ENCODE data around the gene EHMT1. TPM values are rescaled to one million over a fixed set of nuclear protein-coding genes. Genes with fewer than 3 reads are reported as not detected.

EHMT1 gene
- polyA plus RNA-seq, 1 of the 3 experiments (the other 2 are of a cell fraction): 39.5 TPM

DNA sequence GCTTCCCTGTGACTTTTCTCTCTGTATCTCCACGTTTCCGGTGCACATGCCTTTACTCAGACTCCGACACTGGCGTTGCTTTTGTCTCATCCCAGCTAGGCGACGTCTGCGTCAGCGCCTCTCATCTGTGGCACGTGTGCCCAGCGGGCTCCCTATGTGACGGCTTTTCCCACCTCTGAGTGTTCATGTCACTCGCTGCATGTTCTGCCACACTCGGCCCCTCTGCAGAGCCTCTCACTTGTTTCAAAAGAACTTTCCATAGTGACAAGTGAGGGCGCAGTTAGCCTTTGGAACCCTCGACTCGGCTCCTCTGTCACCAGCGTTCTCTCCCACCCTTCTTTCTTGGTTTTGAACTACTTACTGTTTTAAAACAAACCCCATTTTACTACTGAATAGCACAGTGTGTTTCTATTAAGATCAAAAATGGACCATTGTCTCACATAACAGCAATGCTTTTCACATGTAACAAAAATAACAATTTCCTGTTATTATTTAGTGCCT is 145.4 kb downstream of the EHMT1 start:
- Histone ChIP-seq H3K27me3 (ENCODE audit: insufficient read depth) (no peaks in the 10 kb centered on the region), H3K79me2 (ENCODE audit: insufficient read depth) (peaks cover 10% of the 10 kb centered on the region), H3K9me2 (no peaks in the 10 kb centered on the region), H3K27ac (ENCODE audit: low read depth in 2 of 2, low read length in 1 of 2) (no peak overlapping the region), H3K4me2 (no peak overlapping the region), H3K9me3 (no peaks in the 10 kb centered on the region), H3K36me3 (replicated peaks in 1 of 2; ENCODE audit: control insufficient read depth in 1 of 2, insufficient read depth in 2 of 2, low read length in 1 of 2) (peaks cover 34 to 46% of the 10 kb centered on the region in 2 experiments), H3K4me3 (ENCODE audit: low read depth in 2 of 2, low read length in 1 of 2) (no peak overlapping the region), H4K20me1 (ENCODE audit: insufficient read depth) (no peaks in the 10 kb centered on the region), H3F3A (replicated peaks; ENCODE audit: insufficient read depth) (no peaks in the 10 kb centered on the region), H3K9ac (no peak overlapping the region), H2AFZ (ENCODE audit: low read depth) (no peak overlapping the region), H3K4me1 (ENCODE audit: control insufficient read depth in 1 of 2, insufficient read depth in 2 of 2, low read depth in 1 of 2, low read length in 1 of 2) (no peaks in the 10 kb centered on the region)
- TF ChIP-seq YY1 (IDR thresholded peaks at IDR 0.05; ENCODE audit: low read depth) (no peak), NFIC (IDR thresholded peaks at IDR 0.05; ENCODE audit: borderline replicate concordance) (no peak), EP300 (IDR thresholded peaks at IDR 0.05; ENCODE audit: borderline replicate concordance in 1 of 2, low read depth in 1 of 2, low read length in 1 of 2) (no peak), RFX5 (IDR thresholded peaks at IDR 0.05; ENCODE audit: low read length) (no peak), TCF12 (IDR thresholded peaks at IDR 0.05) (no peak), MEF2A (IDR thresholded peaks at IDR 0.05; ENCODE audit: borderline replicate concordance, low read depth) (no peak)
- TF ChIP-seq, protein P1, sequence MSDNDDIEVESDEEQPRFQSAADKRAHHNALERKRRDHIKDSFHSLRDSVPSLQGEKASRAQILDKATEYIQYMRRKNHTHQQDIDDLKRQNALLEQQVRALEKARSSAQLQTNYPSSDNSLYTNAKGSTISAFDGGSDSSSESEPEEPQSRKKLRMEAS (IDR thresholded peaks at IDR 0.05; ENCODE audit: low read depth): no peak
- TF ChIP-seq, protein P2, sequence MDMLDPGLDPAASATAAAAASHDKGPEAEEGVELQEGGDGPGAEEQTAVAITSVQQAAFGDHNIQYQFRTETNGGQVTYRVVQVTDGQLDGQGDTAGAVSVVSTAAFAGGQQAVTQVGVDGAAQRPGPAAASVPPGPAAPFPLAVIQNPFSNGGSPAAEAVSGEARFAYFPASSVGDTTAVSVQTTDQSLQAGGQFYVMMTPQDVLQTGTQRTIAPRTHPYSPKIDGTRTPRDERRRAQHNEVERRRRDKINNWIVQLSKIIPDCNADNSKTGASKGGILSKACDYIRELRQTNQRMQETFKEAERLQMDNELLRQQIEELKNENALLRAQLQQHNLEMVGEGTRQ (IDR thresholded peaks at IDR 0.05; ENCODE audit: borderline replicate concordance, low read depth, low read length): no peak
- 95% methylated on average over 17 of the region's 17 CpGs for WGBS (ENCODE audit: low lambda C conversion rate)
- CTCF ChIA-PET: no interaction called here
- DNase-seq: no peak
- POLR2A ChIA-PET: no interaction called here

DNA sequence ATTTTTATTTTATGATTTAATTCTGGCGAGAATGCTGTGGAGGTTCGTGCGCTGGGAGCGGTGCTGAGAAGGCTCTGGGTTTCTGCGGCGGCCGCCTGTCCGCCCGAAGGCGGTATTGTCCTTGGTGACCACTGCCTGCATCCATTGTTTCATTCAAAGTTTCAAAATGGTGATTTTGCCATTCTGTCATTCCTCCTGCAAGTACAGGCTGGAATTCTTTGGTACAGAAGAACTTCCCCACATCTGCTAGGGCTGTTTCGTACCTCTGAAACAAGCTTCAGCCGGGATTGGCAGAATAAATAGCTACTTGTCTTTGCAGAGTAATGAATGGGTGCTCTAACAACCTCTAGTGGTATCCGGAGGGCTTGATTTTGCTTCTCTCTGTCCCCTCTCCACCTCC is 146.2 kb downstream of the EHMT1 start:
- Histone ChIP-seq H2AFZ (ENCODE audit: low read depth) (no peak overlapping the region), H3K27ac (ENCODE audit: low read depth in 2 of 2, low read length in 1 of 2) (no peak overlapping the region), H3K9me2 (no peaks in the 10 kb centered on the region), H3K9me3 (no peaks in the 10 kb centered on the region), H3K4me3 (ENCODE audit: low read depth in 2 of 2, low read length in 1 of 2) (no peak overlapping the region), H3K36me3 (replicated peaks in 1 of 2; ENCODE audit: control insufficient read depth in 1 of 2, insufficient read depth in 2 of 2, low read length in 1 of 2) (peaks cover 40 to 47% of the 10 kb centered on the region in 2 experiments), H3F3A (replicated peaks; ENCODE audit: insufficient read depth) (no peaks in the 10 kb centered on the region), H3K9ac (no peak overlapping the region), H3K4me1 (ENCODE audit: control insufficient read depth in 1 of 2, insufficient read depth in 2 of 2, low read depth in 1 of 2, low read length in 1 of 2) (no peaks in the 10 kb centered on the region), H3K27me3 (ENCODE audit: insufficient read depth) (no peaks in the 10 kb centered on the region), H3K4me2 (no peak overlapping the region), H3K79me2 (ENCODE audit: insufficient read depth) (peaks cover 2% of the 10 kb centered on the region; the same call in 1 of the 2 replicates), H4K20me1 (ENCODE audit: insufficient read depth) (no peaks in the 10 kb centered on the region)
- ChIA-PET POLR2A (no interaction called here), CTCF (interaction anchor here (1.0 to 1.2 kb wide), 2 partner anchors 25 to 91 kb away, joined by 3 to 5 read pairs; no protein-coding TSS in a partner anchor)
- 95% methylated on average over 13 of the region's 13 CpGs for WGBS (ENCODE audit: low lambda C conversion rate)
- DNase-seq: no peak
- TF ChIP-seq, protein P3, sequence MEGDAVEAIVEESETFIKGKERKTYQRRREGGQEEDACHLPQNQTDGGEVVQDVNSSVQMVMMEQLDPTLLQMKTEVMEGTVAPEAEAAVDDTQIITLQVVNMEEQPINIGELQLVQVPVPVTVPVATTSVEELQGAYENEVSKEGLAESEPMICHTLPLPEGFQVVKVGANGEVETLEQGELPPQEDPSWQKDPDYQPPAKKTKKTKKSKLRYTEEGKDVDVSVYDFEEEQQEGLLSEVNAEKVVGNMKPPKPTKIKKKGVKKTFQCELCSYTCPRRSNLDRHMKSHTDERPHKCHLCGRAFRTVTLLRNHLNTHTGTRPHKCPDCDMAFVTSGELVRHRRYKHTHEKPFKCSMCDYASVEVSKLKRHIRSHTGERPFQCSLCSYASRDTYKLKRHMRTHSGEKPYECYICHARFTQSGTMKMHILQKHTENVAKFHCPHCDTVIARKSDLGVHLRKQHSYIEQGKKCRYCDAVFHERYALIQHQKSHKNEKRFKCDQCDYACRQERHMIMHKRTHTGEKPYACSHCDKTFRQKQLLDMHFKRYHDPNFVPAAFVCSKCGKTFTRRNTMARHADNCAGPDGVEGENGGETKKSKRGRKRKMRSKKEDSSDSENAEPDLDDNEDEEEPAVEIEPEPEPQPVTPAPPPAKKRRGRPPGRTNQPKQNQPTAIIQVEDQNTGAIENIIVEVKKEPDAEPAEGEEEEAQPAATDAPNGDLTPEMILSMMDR (IDR thresholded peaks at IDR 0.05): no peak
- TF ChIP-seq JUND (IDR thresholded peaks at IDR 0.05): no peak
- TF ChIP-seq FOSL2 (IDR thresholded peaks at IDR 0.05; ENCODE audit: borderline replicate concordance, low read depth): no peak
- TF ChIP-seq EZH2phosphoT487 (IDR thresholded peaks at IDR 0.05; ENCODE audit: borderline replicate concordance, low read depth): no peak
- TF ChIP-seq, protein P2 (IDR thresholded peaks at IDR 0.05; ENCODE audit: borderline replicate concordance, low read depth, low read length): no peak
- TF ChIP-seq TCF12 (IDR thresholded peaks at IDR 0.05): no peak
- no peak for TF ChIP-seq MEF2A (IDR thresholded peaks at IDR 0.05; ENCODE audit: borderline replicate concordance, low read depth)
- TF ChIP-seq, protein P4, sequence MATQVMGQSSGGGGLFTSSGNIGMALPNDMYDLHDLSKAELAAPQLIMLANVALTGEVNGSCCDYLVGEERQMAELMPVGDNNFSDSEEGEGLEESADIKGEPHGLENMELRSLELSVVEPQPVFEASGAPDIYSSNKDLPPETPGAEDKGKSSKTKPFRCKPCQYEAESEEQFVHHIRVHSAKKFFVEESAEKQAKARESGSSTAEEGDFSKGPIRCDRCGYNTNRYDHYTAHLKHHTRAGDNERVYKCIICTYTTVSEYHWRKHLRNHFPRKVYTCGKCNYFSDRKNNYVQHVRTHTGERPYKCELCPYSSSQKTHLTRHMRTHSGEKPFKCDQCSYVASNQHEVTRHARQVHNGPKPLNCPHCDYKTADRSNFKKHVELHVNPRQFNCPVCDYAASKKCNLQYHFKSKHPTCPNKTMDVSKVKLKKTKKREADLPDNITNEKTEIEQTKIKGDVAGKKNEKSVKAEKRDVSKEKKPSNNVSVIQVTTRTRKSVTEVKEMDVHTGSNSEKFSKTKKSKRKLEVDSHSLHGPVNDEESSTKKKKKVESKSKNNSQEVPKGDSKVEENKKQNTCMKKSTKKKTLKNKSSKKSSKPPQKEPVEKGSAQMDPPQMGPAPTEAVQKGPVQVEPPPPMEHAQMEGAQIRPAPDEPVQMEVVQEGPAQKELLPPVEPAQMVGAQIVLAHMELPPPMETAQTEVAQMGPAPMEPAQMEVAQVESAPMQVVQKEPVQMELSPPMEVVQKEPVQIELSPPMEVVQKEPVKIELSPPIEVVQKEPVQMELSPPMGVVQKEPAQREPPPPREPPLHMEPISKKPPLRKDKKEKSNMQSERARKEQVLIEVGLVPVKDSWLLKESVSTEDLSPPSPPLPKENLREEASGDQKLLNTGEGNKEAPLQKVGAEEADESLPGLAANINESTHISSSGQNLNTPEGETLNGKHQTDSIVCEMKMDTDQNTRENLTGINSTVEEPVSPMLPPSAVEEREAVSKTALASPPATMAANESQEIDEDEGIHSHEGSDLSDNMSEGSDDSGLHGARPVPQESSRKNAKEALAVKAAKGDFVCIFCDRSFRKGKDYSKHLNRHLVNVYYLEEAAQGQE (IDR thresholded peaks at IDR 0.05; ENCODE audit: low read depth, low read length): no peak
- TF ChIP-seq RAD21 (IDR thresholded peaks at IDR 0.05; ENCODE audit: low read length): no peak
- TF ChIP-seq TAF1 (IDR thresholded peaks at IDR 0.05; ENCODE audit: borderline replicate concordance, low read depth, low read length): no peak
- TF ChIP-seq RXRA (IDR thresholded peaks at IDR 0.05; ENCODE audit: borderline replicate concordance, low read depth): no peak
- no peak for TF ChIP-seq GABPA (IDR thresholded peaks at IDR 0.05; ENCODE audit: low read depth)
- TF ChIP-seq EP300 (IDR thresholded peaks at IDR 0.05; ENCODE audit: borderline replicate concordance in 1 of 2, low read depth in 1 of 2, low read length in 1 of 2): no peak
- TF ChIP-seq, protein P1 (IDR thresholded peaks at IDR 0.05; ENCODE audit: low read depth): no peak
- TF ChIP-seq, protein P5, sequence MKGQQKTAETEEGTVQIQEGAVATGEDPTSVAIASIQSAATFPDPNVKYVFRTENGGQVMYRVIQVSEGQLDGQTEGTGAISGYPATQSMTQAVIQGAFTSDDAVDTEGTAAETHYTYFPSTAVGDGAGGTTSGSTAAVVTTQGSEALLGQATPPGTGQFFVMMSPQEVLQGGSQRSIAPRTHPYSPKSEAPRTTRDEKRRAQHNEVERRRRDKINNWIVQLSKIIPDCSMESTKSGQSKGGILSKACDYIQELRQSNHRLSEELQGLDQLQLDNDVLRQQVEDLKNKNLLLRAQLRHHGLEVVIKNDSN (IDR thresholded peaks at IDR 0.05; ENCODE audit: borderline replicate concordance, low read depth): no peak
